ENCODE data around the gene OGFOD3.

OGFOD3 gene

GRCh38 chr17:82438401-82439193 is 20.2 kb upstream of the OGFOD3 start:
- H3K9me3 ChIP-seq (ENCODE audit: insufficient read depth, low read length, severe bottlenecking), result no peaks in the 10 kb centered on the region
- H3K79me2 ChIP-seq (ENCODE audit: insufficient read depth, low read length), result peaks cover 2% of the 10 kb centered on the region; the same call in 1 of the 2 replicates
- H3K4me2 ChIP-seq (ENCODE audit: insufficient read depth, low read length), result no peak overlapping the region
- peaks cover 51% of the 10 kb centered on the region for H3K36me3 ChIP-seq (ENCODE audit: insufficient read depth, low read length)
- H3K4me1 ChIP-seq (ENCODE audit: insufficient read depth, low read length), result peaks cover 7% of the 10 kb centered on the region; the same call in 1 of the 2 replicates
- no peak overlapping the region for H3K4me3 ChIP-seq (ENCODE audit: low read depth in 1 of 2, low read length in 2 of 2)
- DNase-seq, result no peak
- no peak for ATAC-seq (ENCODE audit: insufficient read depth, low read depth)
- TF ChIP-seq CTCF (IDR thresholded peaks at IDR 0.05; ENCODE audit: borderline replicate concordance, extremely low read depth, low read length, poor library complexity, severe bottlenecking), result no peak
- no peak for TF ChIP-seq EZH2 (IDR thresholded peaks at IDR 0.05; ENCODE audit: borderline replicate concordance, low read depth, low read length, severe bottlenecking)
- no peak overlapping the region for H3K9ac ChIP-seq (ENCODE audit: low read depth, low read length)
- no peak overlapping the region for H2AFZ ChIP-seq (ENCODE audit: low read depth, low read length)
- H3K27me3 ChIP-seq (ENCODE audit: insufficient read depth, low read length, poor library complexity), result no peaks in the 10 kb centered on the region
- H4K20me1 ChIP-seq (ENCODE audit: insufficient read depth, low read length), result peaks cover 25% of the 10 kb centered on the region
- no peak overlapping the region for H3K27ac ChIP-seq (ENCODE audit: low read length)

- Histone ChIP-seq H2AFZ (ENCODE audit: low read depth, low read length) (no peak overlapping the region), H3K9me3 (ENCODE audit: insufficient read depth, low read length, severe bottlenecking) (no peaks in the 10 kb centered on the region), H3K27me3 (ENCODE audit: insufficient read depth, low read length, poor library complexity) (no peaks in the 10 kb centered on the region), H3K79me2 (ENCODE audit: insufficient read depth, low read length) (no peaks in the 10 kb centered on the region), H3K4me1 (ENCODE audit: insufficient read depth, low read length) (peaks cover 7% of the 10 kb centered on the region; the same call in 1 of the 2 replicates), H3K4me2 (ENCODE audit: insufficient read depth, low read length) (no peak overlapping the region), H4K20me1 (ENCODE audit: insufficient read depth, low read length) (peaks cover 14% of the 10 kb centered on the region), H3K36me3 (ENCODE audit: insufficient read depth, low read length) (peaks cover 40% of the 10 kb centered on the region), H3K4me3 (ENCODE audit: low read depth in 1 of 2, low read length in 2 of 2) (no peak overlapping the region), H3K27ac (ENCODE audit: low read length) (no peak overlapping the region), H3K9ac (ENCODE audit: low read depth, low read length) (no peak overlapping the region)
- TF ChIP-seq EZH2 (IDR thresholded peaks at IDR 0.05; ENCODE audit: borderline replicate concordance, low read depth, low read length, severe bottlenecking) (no peak), CTCF (IDR thresholded peaks at IDR 0.05; ENCODE audit: borderline replicate concordance, extremely low read depth, low read length, poor library complexity, severe bottlenecking) (no peak)
- DNase-seq (no peak), ATAC-seq (ENCODE audit: insufficient read depth, low read depth) (no peak)
These were observed 18.9 kb upstream of the OGFOD3 start for GRCh38 chr17:82437325-82437668.

- ATAC-seq (ENCODE audit: insufficient read depth, low read depth) (no peak), DNase-seq (no peak)
- Histone ChIP-seq H3K4me2 (ENCODE audit: insufficient read depth, low read length) (no peak overlapping the region), H2AFZ (ENCODE audit: low read depth, low read length) (no peak overlapping the region), H3K79me2 (ENCODE audit: insufficient read depth, low read length) (no peaks in the 10 kb centered on the region), H3K27me3 (ENCODE audit: insufficient read depth, low read length, poor library complexity) (no peaks in the 10 kb centered on the region), H3K4me3 (ENCODE audit: low read depth in 1 of 2, low read length in 2 of 2) (no peak overlapping the region), H3K9me3 (ENCODE audit: insufficient read depth, low read length, severe bottlenecking) (no peaks in the 10 kb centered on the region), H3K36me3 (ENCODE audit: insufficient read depth, low read length) (peaks cover 37% of the 10 kb centered on the region), H3K9ac (ENCODE audit: low read depth, low read length) (no peak overlapping the region), H3K27ac (ENCODE audit: low read length) (no peak overlapping the region), H3K4me1 (ENCODE audit: insufficient read depth, low read length) (peaks cover 7% of the 10 kb centered on the region; the same call in 1 of the 2 replicates), H4K20me1 (ENCODE audit: insufficient read depth, low read length) (peaks cover 10% of the 10 kb centered on the region)
- TF ChIP-seq EZH2 (IDR thresholded peaks at IDR 0.05; ENCODE audit: borderline replicate concordance, low read depth, low read length, severe bottlenecking) (no peak), CTCF (IDR thresholded peaks at IDR 0.05; ENCODE audit: borderline replicate concordance, extremely low read depth, low read length, poor library complexity, severe bottlenecking) (no peak)
These were observed 18.4 kb upstream of the OGFOD3 start for GRCh38 chr17:82436601-82437324.
